Loucy (cell line): ENCODE results near the gene MICA.

Experiments used
- EZH2phosphoT487 ChIP-seq: fragments of 200-600 bp; IDR thresholded peaks from 2 replicates; pipeline ENCODE4 v1.6.1; 2018; ENCODE audit warnings: antibody characterized with exemption, mild to moderate bottlenecking, moderate library complexity, borderline replicate concordance
- TF ChIP-seq, protein P1 (sequence below): fragments of 200-600 bp; sonication (generic); conservative IDR thresholded peaks from 2 replicates; pipeline ENCODE4 v1.5.1; 2014; ENCODE audit warnings: mild to moderate bottlenecking, antibody characterized with exemption, low read length

DNA sequence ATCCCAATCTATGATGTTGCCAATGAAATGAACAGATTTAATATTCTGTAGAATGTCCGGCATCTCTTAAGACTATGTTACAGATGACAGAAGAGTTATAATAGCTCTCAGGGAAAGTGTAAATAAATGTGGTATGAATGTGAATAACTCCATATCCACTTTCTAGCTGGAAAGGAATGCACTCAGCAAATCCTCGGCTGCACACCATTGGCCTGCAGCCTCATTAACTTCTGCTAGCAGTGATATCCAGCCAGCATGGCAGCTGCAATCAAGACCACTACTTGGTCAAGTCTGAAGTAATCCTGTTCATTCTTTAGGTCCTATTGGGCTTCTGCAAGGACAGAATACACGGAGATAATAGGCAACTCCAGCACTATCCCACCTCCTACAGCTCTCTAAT lies 17.3 kb upstream of the MICA start:
- TF ChIP-seq, protein P1, sequence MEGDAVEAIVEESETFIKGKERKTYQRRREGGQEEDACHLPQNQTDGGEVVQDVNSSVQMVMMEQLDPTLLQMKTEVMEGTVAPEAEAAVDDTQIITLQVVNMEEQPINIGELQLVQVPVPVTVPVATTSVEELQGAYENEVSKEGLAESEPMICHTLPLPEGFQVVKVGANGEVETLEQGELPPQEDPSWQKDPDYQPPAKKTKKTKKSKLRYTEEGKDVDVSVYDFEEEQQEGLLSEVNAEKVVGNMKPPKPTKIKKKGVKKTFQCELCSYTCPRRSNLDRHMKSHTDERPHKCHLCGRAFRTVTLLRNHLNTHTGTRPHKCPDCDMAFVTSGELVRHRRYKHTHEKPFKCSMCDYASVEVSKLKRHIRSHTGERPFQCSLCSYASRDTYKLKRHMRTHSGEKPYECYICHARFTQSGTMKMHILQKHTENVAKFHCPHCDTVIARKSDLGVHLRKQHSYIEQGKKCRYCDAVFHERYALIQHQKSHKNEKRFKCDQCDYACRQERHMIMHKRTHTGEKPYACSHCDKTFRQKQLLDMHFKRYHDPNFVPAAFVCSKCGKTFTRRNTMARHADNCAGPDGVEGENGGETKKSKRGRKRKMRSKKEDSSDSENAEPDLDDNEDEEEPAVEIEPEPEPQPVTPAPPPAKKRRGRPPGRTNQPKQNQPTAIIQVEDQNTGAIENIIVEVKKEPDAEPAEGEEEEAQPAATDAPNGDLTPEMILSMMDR = no peak
- TF ChIP-seq EZH2phosphoT487 = no peak
